GM12892 (cell line): ENCODE results near the gene LCK.

Source experiments
- POLR2A ChIP-seq: IDR thresholded peaks from 2 replicates; pipeline ENCODE4 v1.6.1; 2011; ENCODE audit warnings: low read depth, low read length, control low read depth
- POLR2AphosphoS5 ChIP-seq: IDR thresholded peaks from 2 replicates; pipeline ENCODE4 v1.6.1; 2011; ENCODE audit warnings: low read depth, low read length, control low read depth

DNA sequence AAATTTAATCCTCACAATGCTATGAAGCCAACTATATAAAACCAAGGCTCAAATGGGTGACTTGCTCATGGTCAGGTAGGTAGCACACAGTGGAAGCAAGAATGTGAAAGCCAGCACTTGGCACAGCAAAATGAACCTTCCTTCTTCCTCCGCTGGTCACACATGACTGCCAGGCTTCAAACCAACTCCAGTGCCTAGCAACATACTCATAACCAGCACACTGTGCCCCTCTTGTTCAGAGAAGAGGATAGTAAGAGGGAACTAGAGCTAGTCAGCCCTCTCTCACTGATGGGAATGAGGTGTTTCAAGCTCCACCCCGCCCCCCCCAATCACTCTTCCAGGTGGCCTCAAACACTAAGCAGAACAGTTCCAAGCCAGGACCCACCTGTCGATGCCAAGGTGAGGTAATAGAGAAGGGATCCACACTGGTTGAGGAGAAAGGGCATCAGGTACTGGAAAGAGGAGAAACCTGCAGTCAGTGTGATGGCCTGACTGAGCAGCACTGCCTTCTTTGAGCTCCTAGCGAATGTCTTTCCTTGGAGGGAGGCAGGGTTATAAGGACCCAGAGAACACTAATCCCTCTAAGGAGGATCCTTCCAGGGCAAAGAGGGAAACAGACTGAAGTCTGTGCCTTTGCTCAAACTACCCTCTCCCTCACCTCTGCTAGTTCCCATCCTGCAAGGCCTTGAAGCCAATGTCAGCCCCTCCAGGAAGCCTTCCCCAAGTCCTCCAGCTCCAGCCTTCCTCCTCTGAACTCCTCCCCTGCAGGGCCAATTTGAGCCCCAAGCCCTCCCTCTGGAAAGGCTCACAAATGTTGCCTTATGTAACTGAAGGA lies 30.1 kb upstream of the LCK start:
- TF ChIP-seq POLR2AphosphoS5 (no peak), POLR2A (no peak)
